Measurements from ENCODE around the gene PPP1R18.
"Not testable (repeated sequence)": the region's sequence is repeated elsewhere in the genome, so short reads cannot be mapped to it uniquely, and the experiment has no call there.

The PPP1R18 gene

DNA sequence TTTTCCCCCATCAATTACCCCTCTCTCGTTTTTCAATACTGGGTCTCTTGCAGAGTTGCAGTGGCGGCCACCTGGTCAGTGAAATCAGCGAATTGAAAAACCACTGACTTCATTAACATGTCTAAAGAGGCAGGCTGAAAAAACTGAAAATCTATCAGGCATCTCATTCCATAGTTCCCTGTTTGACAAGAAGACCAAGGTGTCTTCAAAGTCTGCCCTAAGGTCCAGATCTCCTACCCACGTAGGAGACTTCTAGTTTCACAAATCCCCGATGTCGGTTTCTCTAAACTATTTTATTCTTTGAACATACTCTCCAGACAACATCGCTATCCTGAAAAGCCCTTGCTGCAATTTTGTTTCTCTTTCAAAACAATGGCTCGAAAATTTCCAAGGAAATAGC lies 32.9 kb upstream of the PPP1R18 start:
- peak; percentile 4 for DNase-seq

DNA sequence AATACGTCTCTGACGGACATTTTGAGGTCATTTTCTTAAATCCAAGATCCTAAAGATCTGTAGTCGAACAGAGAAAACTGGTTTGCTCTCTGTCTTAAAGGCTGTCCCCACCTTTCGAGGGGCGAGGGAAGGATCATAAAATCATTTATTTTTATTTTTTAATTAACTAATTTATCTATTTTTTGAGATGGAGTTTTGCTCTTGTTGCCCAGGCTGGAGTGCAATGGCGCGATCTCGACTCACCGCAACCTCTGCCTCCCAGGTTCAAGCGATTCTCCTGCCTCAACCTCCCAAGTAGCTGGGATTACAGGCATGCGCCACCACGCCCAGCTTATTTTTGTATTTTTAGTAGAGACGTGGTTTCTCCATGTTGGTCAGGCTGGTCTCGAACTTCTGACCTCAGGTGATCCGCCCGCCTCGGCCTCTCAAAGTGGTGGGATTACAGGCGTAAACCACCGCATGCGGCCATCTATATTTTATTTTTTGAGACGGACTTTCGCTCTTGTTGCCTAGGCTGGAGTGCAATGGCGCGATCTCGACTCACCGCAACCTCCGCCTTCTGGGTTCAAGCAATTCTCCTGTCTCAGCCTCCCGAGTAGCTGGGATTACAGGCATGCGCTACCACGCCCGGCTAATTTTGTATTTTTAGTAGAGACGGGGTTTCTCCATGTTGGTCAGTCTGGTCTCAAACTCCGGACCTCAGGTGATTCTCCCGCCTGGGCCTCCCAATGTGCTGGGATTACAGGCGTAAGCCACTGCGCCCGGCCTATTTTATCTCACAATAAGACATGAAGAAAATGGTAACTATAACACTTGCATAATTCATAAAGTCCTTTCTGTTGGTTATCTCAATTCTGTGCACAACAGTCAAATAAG lies 31.6 kb upstream of the PPP1R18 start:
- DNase-seq: not testable (repeated sequence)

DNA sequence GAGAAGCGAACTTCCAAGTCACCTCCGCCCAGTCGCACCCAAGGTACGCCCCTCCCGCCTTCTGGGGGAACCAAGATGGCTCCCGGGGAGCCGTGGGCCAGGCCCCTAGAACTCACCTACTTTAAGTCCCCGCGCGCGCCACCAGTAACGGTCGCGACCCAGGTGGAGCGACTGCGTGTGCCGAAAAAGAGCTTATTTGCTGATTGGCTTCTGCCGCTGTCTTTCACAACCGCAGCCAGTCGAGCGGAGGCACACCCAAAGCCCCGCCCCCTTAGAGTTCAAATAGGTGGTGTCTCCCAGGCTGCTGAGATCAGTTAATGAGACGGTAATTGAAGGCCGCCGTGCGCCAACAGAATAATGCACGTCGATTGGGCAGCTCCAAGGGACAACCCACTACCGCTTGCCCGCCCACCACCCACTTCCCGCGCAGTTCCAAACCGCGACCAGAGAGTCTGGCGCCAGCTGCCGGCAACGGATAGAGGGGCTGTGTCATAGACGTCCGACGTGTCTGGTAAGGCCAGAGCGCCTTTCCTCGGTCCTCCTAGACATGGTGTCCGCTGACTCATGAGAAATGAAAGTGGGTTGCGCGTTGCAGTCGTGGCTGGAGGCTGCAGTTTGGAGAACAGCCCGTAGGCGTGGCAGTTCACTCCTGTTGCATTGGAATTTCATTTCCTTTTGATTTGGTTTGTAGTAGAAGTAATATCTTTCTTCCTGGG lies 30.8 kb upstream of the PPP1R18 start, which contains the start of gene MDC1:
MDC1 (minus strand) TSS at position 153 of the 716 bp plus-strand sequence. CDS start 2,106 bp downstream, outside the sequence.
- peak; percentile 99 for DNase-seq

DNA sequence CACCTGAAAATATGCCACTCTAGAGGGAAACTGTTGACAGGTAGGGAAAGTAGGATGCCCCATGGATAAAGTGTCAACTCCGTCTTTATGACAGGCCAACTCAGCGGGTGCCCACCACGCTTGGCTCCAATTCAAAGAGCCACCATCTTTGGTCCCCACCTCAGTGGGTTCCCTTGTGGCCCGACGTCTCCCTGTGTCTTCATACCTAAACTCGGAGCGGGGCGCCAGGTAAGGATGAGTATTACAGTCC lies 30.4 kb upstream of the PPP1R18 start:
- no peak for DNase-seq

DNA sequence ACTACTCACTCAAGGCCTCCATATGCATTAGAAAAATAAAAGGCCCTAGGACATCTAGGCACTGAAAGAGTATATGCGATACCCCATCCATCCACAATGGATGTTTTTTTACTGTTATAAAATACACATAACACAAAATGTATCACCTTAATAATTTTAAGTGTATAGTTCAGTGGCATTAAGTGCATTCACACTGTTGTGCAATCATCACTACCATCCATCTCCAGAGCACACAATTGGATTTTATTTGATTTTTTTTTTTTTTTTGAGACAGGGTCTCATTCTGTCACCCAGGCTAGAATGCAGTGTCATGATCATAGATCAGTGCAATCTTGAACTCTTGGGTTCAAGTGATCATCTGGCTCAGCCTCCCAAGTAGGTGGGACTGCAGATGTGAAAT lies 27.8 kb upstream of the PPP1R18 start:
- DNase-seq: no peak

DNA sequence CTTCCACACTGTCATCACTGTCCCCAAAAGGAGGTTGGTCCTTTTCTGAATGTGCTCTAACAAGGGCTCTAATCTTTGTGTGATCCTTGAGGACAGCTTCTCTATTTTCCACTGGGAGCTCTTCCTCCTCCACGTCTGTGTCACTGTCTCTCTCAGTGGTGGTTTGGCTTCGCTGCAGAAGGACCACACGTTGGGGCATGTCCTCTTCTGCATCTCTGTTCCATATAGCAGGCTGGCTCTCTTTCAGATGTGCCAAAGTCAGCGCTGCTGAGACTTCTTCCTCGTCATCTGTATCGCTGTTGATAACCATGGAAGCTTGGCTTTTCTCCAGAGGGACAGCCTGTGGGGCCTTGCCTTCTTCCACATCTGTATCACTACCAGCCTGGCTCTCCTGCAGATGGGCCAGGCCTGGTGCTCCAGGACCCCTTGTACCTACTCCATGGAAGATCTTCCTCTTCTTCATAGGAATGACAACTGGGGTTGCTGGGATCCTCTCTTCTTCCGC lies 26.0 kb upstream of the PPP1R18 start:
- DNase-seq: no peak

DNA sequence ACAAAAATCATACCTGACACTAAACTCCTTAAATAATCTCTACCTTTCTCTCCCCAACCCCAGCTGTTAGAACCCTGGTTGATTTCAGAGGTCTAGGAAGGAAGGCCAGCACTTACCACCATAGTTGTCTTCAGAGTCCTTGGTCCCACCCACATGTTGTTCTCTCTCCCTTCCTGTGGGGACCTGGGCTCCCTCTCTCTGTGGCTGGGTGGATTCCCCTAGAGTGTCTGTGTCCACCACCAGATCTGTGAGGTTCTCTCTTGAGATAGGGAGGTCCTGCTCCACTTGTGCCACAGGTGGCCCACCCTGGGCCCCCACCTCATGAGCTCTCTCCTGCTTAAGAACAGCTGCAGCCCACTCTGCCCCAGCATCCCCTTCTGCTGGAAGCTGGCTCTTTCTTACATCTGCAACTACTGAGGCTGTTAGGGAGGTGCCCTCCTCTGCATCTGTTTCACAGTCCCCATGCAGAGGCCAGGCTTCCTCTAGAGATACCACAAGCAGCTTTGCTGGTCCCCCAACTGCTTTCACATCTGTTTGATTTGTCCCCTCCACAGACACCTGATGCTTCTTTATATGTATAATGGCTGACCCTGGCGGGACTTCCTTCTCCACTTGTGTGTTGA lies 25.4 kb upstream of the PPP1R18 start:
- DNase-seq: no peak

DNA sequence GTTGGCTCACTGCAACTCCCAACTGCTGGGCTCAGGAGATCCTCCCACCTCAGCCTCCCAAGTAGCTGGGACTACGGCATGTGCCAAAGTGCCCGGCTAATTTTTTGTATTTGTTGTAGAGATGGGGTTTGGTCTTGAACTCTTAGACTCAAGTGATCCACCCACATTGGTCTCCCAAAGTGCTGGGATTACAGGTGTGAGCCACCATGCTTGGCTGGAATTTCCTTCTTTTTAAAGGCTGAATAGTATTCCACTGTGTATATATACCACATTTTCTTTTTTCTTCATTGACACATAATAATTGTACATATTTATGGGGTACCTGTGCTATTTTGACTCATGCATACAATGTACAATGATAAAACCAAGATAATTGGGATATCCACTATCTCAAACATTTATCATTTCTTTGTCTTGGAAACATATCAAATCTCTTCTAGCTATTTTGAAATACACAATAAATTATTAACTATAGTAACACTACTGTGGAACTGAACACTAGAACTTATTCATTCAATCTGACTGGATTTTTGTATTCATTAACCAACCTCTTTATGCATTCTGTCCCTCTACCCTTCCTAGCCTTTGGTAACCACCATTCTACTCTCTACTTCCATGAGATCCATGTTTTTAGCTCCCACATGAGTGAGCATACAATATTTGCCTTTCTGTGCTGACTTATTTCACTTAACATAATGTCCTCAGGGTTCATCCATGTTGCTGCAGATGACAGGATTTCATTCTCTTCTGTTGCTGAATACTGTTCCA lies 22.8 kb upstream of the PPP1R18 start:
- DNase-seq: no peak

DNA sequence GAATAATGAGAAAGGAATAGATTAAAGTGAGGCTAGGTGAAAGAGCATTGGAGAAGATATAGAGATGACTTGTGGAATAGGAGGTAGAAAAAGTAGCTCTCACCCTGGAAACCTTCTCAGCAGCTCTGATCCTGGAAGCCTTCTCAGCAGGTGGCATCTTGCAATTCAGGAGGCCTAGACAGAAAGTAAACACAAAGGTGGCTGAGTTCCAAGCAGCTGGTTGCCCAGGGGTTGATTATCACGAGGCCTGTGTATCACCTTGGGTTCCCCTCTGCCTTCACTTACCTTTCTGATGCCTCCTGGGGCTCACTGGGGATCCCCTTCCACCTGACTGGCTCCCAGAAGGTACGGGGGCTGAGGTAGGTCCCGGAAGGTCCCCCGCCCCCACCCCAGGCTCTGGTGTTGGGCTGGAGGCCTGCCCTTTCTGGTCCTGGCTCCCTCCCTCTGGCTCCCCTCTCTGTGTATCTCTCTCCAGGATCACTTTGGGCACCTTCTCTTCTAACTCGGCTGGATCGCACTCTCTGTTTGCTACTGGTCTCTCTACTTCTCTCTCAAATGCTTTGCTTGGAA lies 20.9 kb upstream of the PPP1R18 start:
- peak; percentile 76 for DNase-seq

DNA sequence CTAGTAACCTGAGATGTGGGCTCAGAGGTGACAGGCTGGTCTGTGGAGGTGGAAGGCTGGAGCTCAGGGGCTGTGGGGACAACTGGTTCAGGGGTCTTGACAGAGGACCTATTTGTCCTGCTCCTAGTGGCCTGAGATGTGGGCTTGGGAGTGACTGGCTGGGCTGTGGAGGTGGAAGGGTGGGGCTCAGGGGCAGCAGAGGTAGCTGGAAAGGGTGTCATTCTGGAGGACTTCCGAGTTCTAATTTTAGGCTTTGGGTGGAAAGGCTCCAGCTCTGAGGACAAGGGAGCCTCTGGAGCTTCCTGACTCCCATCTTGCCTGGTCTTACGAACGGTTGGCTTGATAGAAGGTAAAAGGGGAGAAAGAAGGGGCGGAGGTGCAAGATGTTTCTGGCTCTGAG lies 19.2 kb upstream of the PPP1R18 start:
- no peak for DNase-seq

DNA sequence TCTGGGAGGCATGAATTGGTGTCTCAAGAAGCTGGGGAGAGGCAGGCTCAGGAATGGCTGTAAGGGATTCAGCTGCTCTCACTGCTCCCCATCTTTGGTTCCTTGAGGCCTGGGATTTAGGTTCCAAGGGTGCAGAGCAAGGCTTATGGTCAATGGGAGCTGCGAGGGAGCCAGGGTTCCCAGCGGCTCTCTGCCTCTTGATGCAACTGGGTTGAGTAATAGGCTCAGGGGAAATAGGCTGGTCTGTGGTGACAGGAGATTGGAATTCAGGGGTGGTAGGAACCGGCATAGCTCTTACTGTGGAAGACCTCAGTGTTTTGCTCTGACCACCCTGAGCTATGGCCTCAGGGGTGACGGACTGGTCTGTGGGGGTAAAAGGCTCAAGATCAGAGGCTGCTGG lies 17.4 kb upstream of the PPP1R18 start:
- DNase-seq: no peak

DNA sequence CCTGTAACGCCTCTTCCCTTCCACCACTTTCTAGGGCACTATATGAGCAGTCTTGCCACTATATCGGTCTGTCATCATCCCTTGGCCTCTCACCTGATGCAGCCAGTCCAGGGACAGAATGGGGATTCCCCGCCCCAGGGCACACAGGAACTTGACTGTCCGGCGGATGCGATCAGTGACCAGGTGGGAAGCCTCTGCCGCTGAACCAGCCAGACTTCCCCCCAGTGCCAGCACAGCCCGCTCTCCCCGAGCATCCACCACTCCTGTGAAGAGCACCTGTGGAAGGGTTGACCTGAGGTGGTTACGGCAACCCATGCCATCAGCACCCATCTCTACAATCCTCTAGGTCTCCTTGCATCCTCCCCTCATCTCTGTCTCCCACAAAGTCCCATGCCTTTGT lies 16.6 kb upstream of the PPP1R18 start:
- DNase-seq: no peak

DNA sequence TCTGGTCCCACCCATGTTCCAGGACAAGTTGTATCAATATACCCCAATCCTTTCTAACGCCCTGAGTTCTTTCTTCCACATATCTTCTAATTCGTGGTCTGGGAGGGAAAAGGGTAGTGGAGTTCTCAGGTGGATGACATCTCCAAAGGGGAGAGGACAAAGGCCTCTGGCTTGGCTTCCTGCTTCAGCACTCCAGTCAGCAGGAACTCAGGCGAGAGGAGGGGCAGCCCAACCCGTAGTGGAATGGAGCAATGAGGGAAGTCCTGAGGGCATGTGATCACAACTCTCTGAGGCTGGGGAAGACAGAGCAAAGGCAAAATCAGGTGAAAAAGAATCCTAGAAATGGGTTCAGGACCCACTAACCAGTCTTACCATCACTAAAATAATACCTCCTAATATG lies 13.9 kb upstream of the PPP1R18 start:
- no peak for DNase-seq

DNA sequence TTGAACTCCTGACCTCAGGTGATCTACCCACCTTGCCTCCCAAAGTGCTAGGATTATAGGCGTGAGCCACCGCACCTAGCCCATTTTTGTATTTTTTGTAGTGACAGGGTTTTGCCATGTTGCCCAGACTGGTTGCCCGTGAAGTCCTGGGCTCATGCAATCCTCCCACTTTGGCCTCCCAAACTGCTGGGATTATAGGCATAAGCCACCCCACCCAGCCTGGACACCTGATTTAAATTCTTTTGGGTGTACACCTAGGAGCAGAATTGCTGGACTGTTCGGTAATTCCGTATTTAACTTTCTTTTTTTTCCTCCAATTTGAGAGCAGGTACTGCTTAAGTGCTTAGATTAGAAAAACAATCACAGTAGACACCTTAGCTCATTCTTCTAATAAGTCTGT lies 10.0 kb upstream of the PPP1R18 start:
- no peak for DNase-seq

DNA sequence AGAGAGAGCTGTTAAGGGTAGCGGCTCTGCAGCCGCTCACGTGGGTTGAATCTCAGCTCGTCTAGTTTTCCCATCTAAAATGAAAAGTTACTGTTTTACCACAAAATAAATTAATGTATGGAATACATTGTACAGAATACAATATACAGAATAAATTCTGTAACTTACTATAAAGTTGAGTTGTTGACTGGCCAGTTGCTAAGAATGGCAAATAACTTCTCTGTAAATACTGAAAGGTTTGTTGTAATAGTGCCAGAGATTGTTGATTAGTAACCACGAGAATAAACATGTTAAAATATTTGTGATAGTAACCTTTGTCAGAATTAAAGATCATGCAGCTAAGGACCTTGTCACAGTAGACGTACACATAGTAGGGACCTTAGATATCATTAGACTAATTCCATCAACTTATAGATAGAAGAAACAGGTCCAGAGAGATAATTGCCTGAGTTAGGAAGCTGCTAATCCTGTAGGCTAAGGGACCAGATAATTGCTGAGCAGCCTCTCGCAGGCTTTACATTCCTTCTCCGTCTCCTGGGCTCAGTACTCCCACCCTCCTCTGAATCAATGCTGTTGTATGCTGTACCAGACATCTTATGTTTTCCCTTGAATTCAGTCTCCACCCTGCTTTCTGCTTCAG lies 4.9 kb upstream of the PPP1R18 start:
- peak; percentile 5 for DNase-seq

DNA sequence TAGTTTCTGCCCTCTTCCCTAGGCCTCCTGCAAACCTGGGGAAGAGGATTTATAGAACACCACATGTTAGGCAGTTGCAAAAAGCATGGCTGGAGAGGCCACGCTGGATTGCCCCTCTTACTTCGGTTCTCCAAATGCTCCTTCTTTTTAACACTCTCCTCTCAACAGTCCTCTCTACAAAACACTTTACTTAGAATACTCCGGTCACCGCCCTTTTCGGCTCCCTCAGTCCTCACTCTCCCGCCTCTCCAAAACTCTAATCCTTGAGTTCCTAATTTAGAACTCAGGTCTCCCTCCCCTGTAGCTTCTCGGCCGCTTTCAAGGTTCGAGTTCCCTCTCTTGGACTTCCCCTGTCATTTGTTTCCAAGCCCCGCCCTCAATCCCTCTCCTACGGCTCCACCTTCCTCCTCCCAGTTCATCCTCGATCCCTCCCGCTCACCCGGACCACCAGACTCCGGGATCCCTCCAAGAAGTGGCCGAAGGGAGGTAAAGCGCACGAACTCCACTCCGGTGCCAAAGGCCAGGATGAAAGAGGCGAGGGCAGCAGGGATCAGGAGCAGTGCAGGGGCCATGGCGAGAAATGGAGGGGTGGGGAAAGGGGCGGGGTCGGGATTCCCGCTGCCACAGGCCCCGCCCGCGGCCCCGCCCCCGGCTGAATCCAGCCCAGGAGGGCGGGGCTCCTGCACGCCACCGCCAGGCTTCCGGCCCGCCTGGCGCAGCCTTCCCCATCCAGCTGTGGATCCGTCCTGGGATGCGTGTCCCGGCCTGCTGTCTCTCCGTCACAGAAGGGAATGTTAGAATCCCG lies 4.2 kb upstream of the PPP1R18 start, which contains the start of gene NRM:
NRM (minus strand) TSS at position 582 of the 805 bp plus-strand sequence; CDS start at position 572, 10 bp downstream.
- DNase-seq: peak; percentile 76

DNA sequence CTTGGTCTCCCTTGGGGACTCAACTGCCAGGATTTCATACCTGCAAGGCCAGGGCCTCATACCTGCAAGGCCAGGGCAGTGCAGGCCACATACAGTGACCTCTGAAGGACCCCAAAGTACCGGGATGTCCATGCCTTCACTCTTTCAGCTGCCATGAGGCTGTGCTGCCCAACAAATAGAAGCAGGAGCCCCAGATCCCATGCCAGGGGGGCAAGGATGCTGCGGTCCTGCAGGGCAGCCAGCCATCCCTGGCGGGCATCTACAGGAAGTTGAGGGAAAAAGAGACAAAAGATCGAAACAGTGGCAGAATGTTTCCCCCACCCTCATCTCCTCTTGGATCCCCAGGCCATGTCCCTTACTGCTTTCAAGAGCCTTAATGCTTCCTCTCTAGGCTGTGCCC lies 3.5 kb upstream of the PPP1R18 start:
- no peak for DNase-seq

DNA sequence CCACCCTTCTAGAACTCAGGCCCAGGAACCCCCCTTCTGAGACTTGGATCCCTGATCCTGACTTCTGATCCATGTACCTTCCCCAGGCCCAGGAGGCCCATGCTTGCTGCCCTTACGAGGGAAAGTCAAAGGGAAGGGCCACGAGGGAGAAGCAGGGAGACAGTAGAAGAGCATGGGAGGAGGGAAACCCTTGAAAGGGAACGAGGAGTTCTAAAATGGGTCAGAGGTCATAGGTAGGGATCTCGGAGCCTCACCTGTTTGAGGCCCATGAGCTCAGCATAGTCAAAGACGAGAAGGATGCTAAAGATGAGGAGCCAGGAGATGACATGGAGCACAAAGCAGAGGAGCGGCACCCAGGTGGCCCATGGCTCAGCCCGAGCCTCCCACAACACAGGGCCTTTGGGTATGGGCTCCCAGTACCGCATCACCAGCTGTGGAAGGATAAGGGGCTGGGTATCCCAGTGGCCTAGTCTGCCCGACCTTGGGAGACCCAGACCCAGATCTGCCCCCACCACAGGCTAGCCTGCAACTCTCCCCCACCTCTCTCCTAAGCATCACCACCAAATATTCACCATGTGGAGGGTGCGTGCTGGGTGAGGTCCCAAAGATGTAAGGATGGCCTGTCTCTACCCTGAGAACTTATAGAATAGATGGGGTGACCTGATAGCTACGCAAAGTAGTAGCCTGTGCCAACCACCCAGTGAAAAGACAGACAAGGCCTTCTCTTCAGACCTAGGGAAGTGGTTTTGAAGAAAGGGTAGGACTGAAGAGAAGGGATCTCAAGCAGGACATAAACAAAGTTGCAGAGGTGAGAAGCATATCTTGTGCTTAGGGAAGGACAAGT lies 2.8 kb upstream of the PPP1R18 start:
- no peak for DNase-seq

DNA sequence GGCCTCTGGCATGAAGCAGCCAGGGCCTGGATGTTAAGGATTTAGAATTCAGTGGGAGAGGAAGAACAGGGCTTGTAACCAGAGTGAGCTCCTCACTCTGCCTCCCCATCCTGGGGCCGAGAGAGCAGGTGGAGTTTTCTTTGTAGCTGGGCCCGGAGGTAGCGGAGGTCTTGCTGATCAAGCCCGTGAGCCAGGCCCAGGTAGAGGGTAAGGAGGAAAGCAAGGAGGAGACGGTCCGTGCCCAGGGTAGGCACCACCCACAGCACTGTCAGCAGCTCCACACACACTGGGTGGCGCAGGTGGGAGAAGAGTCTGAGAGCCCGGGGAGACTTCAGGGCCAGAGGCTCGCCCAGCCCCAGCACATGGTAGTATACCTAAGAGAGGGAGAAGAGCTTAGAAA lies 2.1 kb upstream of the PPP1R18 start:
- DNase-seq: no peak
